GM12891 (cell line): ENCODE data around the gene CRK.

Experiments used
- POLR2A ChIP-seq: IDR thresholded peaks from 2 replicates; pipeline ENCODE4 v1.6.1; 2011; ENCODE audit warnings: low read depth, low read length, control low read depth
- TAF1 ChIP-seq: IDR thresholded peaks from 2 replicates; pipeline ENCODE4 v1.6.1; 2011; ENCODE audit warnings: low read depth, low read length, control low read depth

GRCh38 chr17:1473170-1473569 is 17.1 kb upstream of the CRK start:
- TF ChIP-seq POLR2A (no peak), TAF1 (no peak)
